GM18868 (cell line): ENCODE data around the gene DCST1.

Experiments used
- ATAC-seq: cut with Tn5 transposase; IDR thresholded peaks from one replicate; pipeline ENCODE4 v1.9.1; 2021; ENCODE audit warnings: mild to moderate bottlenecking, moderate library complexity; ENCODE audit not compliant: unreplicated experiment

The DCST1 gene

GRCh38 chr1:155083865-155084721 lies 50.5 kb downstream of the DCST1 start:
- no peak for ATAC-seq

GRCh38 chr1:155084722-155085503 lies 51.3 kb downstream of the DCST1 start:
- ATAC-seq, result peak; percentile 72

- no peak for ATAC-seq
Observed at GRCh38 chr1:155085504-155086127, 52.0 kb downstream of the DCST1 start.

GRCh38 chr1:155086128-155086741 lies 52.6 kb downstream of the DCST1 start:
- ATAC-seq, result no peak

GRCh38 chr1:155086856-155087535 lies 53.4 kb downstream of the DCST1 start:
- ATAC-seq, result no peak

GRCh38 chr1:155091071-155092051 lies 57.7 kb downstream of the DCST1 start:
- no peak for ATAC-seq

- no peak for ATAC-seq
Observed at GRCh38 chr1:155092131-155092530, 58.5 kb downstream of the DCST1 start.

- no peak for ATAC-seq
Observed at GRCh38 chr1:155092641-155093040, 59.0 kb downstream of the DCST1 start.

GRCh38 chr1:155093911-155094621 lies 60.4 kb downstream of the DCST1 start:
- ATAC-seq, result no peak

- no peak for ATAC-seq
Observed at GRCh38 chr1:155094622-155094948, 61.0 kb downstream of the DCST1 start.

GRCh38 chr1:155099331-155099730 lies 65.7 kb downstream of the DCST1 start:
- ATAC-seq, result no peak
